Mammary epithelial cell (primary cell): ENCODE measurements around the gene SHISA4.

Experiments
- EZH2 ChIP-seq: IDR thresholded peaks from 2 replicates; pipeline ENCODE4 v1.6.1; 2012; ENCODE audit warnings: low read length, inconsistent platforms, borderline replicate concordance
- TF ChIP-seq, protein P1 (sequence below), 2 donors: IDR thresholded peaks in 1 of 2; conservative IDR thresholded peaks in 1 of 2; 2 replicates each; pipeline ENCODE4 v1.5.1; 2011 to 2012; ENCODE audit warnings: inconsistent platforms in 2 of 2, low read length in 2 of 2, mild to moderate bottlenecking in 2 of 2, control low read depth in 1 of 2, low read depth in 1 of 2; ENCODE audit not compliant: insufficient read depth in 1 of 2; ENCODE audit errors: extremely low read depth in 1 of 2

DNA sequence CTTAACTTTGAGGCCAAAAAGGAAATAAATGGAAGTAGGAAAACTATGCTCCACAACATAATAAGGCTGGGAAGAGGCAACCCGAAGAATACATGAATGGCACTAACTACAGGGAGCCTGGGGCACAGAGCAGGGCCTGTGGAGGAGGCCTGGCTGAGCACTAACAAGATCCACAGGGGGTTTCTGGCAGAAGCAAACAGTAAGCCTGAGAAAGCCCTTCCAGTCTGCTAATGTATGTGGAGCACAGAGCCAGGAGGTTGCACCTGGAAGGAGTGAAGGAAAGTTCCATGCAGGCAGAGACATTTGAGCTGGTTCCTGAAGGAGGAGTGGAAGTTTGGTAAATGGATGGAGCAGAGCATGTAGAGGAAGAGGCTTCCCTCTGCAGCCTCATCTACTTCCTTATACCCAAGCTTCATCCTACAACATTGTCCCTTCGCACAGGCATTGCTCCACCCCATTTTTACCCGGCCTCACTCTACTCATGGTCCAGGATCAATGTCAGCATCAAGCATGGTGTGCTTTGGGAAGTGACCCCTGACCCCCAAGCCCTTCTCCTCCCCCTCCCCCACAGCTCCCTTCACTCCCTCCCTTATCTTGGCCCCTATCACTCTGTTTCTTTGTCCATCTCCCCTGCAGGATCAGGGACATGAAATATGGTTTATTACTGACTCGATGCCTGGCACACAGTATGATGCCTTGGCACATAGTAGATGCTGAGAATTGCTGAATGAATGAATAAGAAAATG lies 23.3 kb downstream of the SHISA4 start:
- TF ChIP-seq, protein P1, sequence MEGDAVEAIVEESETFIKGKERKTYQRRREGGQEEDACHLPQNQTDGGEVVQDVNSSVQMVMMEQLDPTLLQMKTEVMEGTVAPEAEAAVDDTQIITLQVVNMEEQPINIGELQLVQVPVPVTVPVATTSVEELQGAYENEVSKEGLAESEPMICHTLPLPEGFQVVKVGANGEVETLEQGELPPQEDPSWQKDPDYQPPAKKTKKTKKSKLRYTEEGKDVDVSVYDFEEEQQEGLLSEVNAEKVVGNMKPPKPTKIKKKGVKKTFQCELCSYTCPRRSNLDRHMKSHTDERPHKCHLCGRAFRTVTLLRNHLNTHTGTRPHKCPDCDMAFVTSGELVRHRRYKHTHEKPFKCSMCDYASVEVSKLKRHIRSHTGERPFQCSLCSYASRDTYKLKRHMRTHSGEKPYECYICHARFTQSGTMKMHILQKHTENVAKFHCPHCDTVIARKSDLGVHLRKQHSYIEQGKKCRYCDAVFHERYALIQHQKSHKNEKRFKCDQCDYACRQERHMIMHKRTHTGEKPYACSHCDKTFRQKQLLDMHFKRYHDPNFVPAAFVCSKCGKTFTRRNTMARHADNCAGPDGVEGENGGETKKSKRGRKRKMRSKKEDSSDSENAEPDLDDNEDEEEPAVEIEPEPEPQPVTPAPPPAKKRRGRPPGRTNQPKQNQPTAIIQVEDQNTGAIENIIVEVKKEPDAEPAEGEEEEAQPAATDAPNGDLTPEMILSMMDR (conservative IDR thresholded peaks at IDR 0.05 in 1 of 2, IDR thresholded peaks at IDR 0.05 in 1 of 2; ENCODE audit: extremely low read depth in 1 of 2, insufficient read depth in 1 of 2, low read depth in 1 of 2, low read length in 2 of 2), result no peak
- TF ChIP-seq EZH2, result no peak
